ENCODE measurements around the gene RNF220.
A peak's percentile ranks its signal among the peaks of the same experiment; 100 is the strongest.

The RNF220 gene

GRCh38 chr1:44636083-44636687, 231.1 kb downstream of the RNF220 start:
- no peak for DNase-seq (ENCODE audit: low read depth in 3 of 3)

GRCh38 chr1:44636688-44637598, 231.9 kb downstream of the RNF220 start:
- no peak for DNase-seq (ENCODE audit: low read depth in 3 of 3)

- DNase-seq (ENCODE audit: low read depth in 3 of 3) = no peak
These were observed 232.8 kb downstream of the RNF220 start for GRCh38 chr1:44637702-44638411.

GRCh38 chr1:44640200-44640853, 235.3 kb downstream of the RNF220 start:
- DNase-seq (ENCODE audit: low read depth in 3 of 3) = no peak

- DNase-seq (ENCODE audit: low read depth in 3 of 3) = no peak
These were observed 236.4 kb downstream of the RNF220 start for GRCh38 chr1:44641126-44642102.

GRCh38 chr1:44642255-44642654, 237.2 kb downstream of the RNF220 start:
- DNase-seq (ENCODE audit: low read depth in 3 of 3) = no peak

- no peak for DNase-seq (ENCODE audit: low read depth in 3 of 3)
These were observed 237.9 kb downstream of the RNF220 start for GRCh38 chr1:44642925-44643324.

GRCh38 chr1:44643721-44644334, 238.8 kb downstream of the RNF220 start:
- DNase-seq (ENCODE audit: low read depth in 3 of 3) = no peak

- no peak for DNase-seq (ENCODE audit: low read depth in 3 of 3)
These were observed 239.8 kb downstream of the RNF220 start for GRCh38 chr1:44644806-44645205.

GRCh38 chr1:44645476-44646244, 240.6 kb downstream of the RNF220 start:
- DNase-seq (ENCODE audit: low read depth in 3 of 3) = no peak

GRCh38 chr1:44646261-44647110, 241.4 kb downstream of the RNF220 start:
- no peak for DNase-seq (ENCODE audit: low read depth in 3 of 3)

GRCh38 chr1:44647896-44648295, 242.8 kb downstream of the RNF220 start:
- no peak for DNase-seq (ENCODE audit: low read depth in 3 of 3)

- DNase-seq (ENCODE audit: low read depth in 3 of 3) = no peak
These were observed 243.6 kb downstream of the RNF220 start for GRCh38 chr1:44648529-44649250.

- no peak for DNase-seq (ENCODE audit: low read depth in 3 of 3)
These were observed 244.7 kb downstream of the RNF220 start for GRCh38 chr1:44649788-44650158.

GRCh38 chr1:44650159-44650831, 245.2 kb downstream of the RNF220 start:
- DNase-seq (ENCODE audit: low read depth in 3 of 3) = no peak

GRCh38 chr1:44651069-44651468, 246.0 kb downstream of the RNF220 start:
- no peak for DNase-seq (ENCODE audit: low read depth in 3 of 3)

- peak; percentile 61 to 73 (median 65) for DNase-seq (ENCODE audit: low read depth in 3 of 3)
These were observed 247.5 kb downstream of the RNF220 start for GRCh38 chr1:44652445-44653106.

All from stimulated activated CD4-positive, alpha-beta T cell treated with anti-CD3 and anti-CD28 coated beads, TNF-alpha, amount 100 ng/mL, for 4 hours (primary cell).